NCI-H345 treated with DMSO at 0.1 percent for 48 hours (cell line): Measurements from ENCODE around the gene OR10A5.
"Not testable (repeated sequence)": the region's sequence is repeated elsewhere in the genome, so short reads cannot be mapped to it uniquely, and the experiment has no call there.

ENCODE experiments used
- DNase-seq: peaks from one replicate; lab custom pipeline; 2025; ENCODE audit not compliant: unreplicated experiment; lab: John Stamatoyannopoulos, UW

Gene OR10A5, protein sequence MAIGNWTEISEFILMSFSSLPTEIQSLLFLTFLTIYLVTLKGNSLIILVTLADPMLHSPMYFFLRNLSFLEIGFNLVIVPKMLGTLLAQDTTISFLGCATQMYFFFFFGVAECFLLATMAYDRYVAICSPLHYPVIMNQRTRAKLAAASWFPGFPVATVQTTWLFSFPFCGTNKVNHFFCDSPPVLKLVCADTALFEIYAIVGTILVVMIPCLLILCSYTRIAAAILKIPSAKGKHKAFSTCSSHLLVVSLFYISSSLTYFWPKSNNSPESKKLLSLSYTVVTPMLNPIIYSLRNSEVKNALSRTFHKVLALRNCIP

DNA sequence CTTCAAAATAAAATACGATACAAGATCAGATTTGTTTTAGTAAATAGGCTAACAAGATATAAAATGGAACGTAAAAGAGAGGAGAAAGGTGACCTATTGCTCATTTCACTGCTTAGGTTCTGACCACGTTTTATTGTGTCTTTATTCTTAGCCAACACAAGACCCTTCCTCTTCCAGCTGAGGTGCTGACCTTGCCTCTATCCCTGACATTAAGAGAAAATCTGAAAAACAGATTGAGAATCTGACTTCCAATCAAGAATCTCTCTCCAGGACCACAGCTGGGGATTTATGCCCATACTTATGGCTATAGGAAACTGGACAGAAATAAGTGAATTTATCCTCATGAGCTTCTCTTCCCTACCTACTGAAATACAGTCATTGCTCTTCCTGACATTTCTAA is at the start of gene OR10A5:
Gene OR10A5, plus strand, starts transcription at position 301 of the 400 bp plus-strand sequence. Its CDS starts 0 bp downstream, at position 301.
- DNase-seq, result no peak

DNA sequence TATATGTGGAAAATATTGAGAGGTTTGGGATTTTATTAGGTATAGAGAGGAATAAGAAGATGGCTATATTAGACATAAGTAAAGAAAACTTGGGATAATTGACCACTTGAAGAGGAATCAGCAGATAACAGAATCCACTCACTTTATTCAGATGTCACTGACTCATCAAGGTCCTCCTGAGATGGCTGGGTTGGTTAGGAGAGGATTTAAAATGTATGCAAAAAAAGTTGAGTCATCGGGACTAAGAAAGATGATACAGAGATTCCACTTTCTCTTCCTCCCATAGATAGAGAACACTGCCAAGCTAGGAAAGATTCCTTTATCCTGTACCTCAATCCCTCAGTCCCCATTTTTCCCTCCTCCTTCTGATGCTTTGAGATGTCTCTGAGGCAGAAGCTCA is 46.1 kb upstream of the OR10A5 start, which contains the start of gene OR6A2:
Gene OR6A2, minus strand, starts transcription at position 288 of the 400 bp plus-strand sequence. CDS start 3,981 bp downstream, outside the sequence.
- no peak for DNase-seq

DNA sequence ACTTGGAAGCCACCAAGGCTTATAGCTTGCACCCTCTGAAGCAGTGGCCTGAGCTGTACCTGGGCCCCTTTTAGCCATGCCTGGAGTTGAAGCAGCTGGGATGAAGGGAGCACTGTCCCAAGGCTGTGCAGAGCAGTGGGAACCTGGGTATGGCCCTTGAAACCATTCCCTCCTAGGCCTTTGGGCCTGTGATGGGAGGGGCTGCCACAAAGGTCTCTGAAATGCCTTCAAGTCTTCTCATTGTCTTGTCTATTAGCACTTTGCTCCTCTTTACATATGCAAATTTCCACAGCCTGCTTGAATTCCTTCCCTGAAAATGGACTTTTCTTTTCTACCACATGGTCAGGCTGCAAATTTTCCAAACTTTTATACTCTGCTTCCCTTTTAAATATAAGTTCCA is 44.4 kb upstream of the OR10A5 start:
- DNase-seq, result not testable (repeated sequence)

DNA sequence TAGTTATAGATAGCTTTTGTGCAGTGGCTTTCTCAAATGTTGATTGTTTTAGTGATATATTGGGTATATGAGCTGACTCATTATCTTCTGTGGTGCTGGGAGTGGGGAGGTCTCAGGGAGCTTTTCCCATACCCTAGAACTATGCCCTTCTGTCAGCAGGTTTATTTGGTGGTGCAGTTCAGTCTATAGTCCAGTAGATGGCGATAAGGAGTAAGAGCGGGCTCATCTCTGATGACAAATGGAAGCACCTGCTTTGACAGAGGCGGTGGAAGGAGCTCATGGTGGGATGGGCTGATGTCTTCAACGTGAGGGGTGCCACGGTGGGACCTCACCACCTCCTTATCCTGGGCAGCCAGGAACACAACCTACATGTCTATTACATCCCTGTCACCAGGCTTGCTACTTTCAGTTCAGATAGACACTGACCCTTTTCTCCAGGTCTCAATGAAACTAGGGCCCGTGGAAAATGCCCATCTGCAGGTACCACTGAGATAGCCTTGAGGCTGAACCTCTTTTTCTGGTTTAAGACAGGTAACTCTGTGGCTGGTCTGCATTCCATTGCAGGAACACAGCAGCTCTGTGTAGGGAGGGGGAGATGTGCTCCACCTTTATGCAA is 33.0 kb upstream of the OR10A5 start:
- peak; percentile 39 for DNase-seq

DNA sequence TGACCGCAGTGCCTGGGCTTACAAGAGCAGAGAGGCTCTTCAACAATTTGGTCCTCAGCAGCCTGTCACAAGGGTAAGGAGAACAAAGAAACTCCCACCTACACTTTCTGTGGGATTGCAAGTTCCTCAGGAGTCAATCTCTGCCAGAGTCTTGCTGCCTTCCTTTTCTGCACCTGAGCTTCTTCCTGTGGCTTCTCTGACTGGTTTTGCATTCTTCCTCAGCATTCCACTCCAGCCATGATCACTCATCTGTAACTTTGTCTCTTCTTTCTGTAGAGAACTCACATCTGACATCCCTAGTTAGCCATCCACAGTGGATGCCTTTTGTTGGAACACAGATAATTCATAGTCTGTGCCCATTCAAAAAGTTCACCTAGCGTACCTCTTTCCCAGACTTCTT is 31.8 kb upstream of the OR10A5 start:
- DNase-seq, result no peak

DNA sequence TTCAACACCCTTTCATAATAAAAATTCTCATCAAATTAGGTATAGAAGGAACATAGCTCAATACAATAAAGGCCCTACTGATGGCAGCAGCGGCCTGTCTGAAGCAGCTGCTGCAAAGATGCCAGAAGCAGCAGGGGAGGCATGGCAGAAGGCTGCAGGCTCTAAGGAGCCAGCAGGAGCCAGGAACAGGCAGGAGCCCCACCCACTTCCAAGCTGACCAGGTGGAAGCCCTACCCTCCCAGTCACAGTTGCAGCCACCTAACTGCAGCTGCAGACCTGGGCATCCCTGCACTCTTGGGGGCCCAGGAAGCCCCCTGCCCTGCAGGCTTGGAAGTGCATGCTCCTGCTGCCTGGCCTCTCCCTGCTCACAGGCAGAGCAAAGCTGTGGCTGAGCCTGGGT is 27.8 kb upstream of the OR10A5 start:
- DNase-seq, result no peak

DNA sequence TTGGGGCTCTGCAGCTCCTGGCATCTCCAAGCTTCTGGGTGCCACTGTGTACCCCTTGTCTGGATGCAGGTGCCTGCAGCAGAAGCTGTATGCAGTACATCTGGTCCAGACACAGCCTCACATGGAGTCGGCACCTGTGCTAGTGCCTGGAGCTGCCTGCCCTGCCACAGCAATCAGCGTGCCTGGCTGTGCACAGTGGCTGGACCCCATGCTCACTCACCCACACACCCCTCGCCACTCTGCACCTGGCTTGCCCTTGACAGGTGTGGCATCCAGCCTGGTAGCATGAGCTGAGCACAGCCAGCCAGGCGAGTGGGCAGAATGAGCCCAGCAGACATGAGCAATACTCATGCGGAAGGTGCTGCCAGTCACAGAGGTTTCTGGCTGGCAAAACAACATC is 26.5 kb upstream of the OR10A5 start:
- no peak for DNase-seq

DNA sequence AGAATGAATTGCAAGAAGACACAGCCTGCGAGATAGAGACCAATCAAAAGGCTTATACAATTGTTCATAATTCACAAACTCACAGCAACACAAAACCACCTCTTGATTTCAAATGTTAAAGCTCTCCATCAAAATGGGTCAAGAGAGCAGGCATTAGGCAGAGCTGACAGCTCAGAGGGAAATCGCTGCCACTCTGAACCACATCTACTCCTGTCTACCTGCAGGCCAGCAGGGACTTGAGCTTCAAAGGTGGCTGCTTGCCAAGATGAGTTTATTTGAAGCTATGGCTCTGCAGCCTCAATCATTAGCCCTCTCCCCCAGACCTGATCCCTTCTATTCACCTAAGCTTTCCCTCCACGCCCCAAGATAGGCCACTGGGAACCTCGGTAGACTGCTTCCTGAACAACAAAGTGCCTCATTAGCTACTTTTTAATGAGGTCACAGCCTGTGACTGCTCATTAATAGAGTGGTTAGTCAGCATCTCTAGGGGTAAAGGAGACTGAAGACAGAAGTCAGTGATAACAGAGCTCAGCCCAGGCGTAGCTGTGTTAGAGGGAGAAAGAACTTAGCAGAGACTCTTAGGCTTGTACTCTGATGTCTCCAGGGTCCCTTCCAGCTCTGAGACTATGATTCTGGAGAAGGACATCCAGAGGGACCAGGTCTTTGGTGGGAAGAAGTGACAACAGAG is 21.2 kb upstream of the OR10A5 start:
- no peak for DNase-seq

DNA sequence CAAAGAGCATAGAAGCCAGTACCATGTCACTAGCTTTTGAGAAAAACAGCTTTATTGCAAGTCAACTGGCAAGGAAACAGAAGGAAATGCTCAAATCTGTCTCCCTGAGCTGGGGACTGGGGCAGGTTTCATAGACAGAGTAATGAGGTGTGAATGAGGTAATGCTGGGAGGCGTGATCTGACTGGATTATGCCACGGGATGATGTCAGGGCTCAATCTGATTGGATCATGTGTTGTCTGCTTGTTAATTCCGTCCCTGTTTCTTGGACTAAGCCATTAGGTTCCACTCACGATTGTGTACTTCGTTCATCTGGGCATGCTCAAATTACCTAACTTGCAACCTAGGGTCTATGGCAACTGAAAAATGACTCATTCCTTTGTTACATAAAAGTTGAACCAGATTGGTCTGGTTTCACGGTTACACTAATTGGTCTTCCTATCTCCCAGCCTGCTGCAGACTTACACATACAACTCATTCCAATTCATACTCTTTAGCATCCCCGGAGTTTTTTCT is 20.2 kb upstream of the OR10A5 start:
- DNase-seq, result no peak

DNA sequence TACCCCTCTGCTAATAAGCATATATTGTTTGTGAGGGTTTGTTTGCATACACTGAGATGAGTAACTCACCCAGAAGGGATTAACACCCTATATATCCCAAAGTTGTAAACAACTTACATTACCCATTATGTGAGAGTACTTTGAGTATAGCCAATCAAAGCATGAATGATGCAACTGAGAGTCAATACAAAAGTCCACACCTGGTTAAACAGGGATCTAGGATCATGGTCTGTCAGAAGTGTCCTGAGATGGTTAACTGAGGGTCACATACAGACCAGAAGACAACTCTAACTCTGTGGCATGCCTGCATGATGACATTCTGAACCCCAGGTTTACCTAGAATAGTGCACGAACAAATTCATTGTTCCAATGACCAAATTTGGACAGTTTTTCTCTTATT is 17.4 kb upstream of the OR10A5 start:
- no peak for DNase-seq

DNA sequence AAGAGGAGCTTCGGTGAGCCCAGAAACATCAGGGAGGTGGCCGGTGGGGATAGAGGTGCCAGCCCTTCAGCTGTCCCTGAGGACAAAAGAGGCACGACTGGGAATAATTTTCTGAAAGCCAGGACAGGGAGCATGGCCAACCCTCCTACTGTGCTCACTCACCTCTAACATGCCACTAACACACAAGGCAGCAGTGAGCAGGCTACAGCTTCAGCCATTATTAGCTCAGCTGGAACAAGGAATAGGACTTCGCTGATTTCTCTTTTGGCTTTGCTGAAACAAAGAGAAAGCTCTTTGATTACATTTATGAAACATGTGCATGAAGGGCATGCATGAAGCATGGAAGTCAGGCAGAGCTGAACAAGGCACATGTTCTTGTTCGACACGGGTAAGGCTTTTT is 12.1 kb upstream of the OR10A5 start:
- no peak for DNase-seq

DNA sequence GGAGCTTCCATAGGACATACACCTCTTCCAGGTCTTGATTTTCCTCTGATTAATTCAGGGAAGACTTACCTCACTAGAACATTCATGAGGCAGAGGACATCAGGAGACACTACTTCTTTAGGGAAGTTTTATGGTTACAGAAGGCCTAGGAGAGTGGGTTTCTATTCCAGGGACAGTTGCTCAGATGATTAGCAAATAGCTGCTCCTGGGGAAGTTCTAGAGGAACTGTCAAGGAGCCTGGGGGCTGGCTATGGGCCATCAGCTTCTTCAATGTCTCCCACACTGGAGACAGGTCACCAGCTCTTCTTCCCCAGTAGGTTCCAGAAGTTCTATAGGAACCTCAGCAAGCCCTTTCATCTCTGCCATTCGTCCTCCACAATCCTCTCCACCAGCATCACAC is 11.5 kb upstream of the OR10A5 start:
- no peak for DNase-seq

DNA sequence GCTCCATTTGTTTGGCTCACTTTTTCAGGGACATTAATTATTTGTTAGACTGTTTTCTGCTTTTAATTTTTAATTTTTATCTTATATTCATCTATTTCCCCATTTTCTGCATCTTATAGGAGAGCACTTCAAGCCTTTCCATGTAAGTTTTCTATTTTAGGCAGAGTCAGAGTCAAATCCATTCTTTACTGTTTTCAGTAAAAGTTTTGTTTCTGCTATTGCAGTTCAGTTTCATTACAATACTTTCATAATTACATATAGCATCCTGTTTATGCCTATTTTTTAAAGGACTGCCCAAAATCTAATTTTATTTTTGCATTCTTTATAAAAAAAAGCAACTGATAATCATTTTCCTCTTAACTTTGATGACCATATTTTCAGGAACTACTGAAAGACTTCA is 3.8 kb upstream of the OR10A5 start:
- DNase-seq, result no peak

DNA sequence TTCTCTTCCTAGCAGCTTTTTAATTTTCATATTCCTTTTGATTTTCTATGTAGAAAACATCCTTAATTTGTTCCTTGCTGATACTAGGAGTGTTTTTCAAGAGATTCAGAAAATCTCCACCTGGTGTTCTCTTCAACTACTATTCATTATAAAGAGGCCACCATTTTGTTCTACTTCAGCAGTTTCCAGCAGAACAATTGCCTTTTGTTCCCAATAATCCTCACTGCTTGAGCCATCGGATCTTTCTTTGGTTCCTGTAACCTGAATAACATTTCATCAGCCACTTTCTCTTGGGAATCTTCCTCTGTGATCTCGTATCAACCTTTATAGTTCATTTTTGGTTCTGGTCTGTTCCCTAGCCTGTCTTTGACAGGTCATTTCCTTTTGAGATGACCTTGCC is 1.8 kb upstream of the OR10A5 start:
- DNase-seq, result no peak

DNA sequence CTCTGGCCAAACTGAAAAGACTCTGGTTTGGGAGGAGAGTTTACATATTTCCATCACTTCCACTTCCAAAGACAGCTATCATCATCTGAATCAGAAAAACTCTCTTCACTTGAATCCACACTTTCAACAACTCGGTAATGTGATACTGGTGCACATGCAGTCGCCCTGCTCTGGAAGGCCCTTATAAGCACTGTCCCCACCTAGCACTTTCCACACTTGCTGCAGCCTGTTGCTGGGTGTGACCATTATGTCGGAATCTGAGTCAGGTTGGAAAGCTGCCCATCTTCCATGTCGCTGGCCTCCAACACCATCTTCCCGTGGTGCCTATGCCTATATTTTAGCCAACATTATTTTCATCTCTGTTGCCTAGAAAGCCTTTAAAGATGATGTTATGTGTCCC is 1.1 kb upstream of the OR10A5 start:
- no peak for DNase-seq

DNA sequence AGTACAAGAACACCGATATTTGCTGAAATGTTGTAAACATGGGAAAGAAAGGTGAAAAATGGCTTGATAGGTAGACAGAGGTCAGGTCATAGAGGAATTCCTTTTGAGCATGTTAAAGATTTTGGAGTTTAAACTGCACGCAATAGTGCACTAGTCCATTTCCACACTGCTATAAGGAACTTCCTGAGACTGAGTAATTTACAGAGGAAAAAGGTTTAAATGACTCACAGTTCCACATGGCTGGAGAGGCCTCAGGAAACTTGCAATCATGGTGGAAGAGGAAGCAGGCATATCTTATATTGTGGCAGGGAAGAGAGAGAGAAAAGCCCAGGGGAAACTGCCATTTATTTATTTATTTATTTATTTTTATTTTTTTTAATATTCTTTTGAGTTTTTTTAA is 5.0 kb downstream of the OR10A5 start:
- no peak for DNase-seq

DNA sequence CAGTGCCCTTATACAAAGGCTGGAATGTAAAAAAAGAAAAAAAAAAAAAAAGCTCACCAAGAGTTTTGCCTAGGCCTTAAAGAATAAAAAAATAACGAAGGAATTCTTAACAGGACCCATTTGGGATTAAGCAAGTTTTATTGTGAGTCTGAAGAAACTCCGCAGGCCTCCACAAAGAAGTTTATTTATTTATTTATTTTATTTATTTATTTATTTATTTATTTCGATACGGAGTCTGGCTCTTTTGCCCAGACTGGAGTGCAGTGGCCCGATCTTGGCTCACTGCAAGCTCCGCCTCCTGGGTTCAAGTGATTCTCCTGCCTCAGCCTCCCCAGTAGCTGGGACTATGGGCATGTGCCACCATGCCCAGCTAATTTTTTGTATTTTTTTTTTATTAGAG is 9.3 kb downstream of the OR10A5 start:
- DNase-seq, result not testable (repeated sequence)

DNA sequence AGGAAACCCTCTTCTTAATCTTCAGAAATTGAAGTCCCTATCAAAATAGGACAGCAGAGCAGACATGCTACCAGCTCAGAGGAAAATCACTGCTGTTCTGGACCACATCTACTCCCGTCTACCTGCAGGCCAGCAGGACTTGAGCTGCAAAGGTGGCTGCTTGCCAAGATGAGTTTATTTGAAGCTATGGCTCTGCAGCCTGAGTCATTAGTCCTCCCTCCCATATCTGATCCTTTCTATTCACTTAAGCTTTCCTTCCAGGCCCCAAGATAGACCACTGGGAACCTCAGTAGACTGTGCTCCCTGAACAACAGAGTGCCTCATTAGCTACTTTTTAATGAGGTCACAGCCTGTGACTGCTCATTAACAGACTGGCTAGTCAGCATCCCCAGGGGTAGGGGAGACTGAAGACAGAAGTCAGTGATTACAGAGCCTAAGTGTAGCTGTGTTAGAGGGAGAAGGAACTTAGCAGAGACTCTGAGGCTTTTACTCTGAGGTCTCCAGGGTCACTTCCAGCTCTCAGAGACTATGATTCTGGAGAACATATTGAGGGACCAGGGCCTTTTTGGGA is 10.6 kb downstream of the OR10A5 start:
- DNase-seq, result no peak

DNA sequence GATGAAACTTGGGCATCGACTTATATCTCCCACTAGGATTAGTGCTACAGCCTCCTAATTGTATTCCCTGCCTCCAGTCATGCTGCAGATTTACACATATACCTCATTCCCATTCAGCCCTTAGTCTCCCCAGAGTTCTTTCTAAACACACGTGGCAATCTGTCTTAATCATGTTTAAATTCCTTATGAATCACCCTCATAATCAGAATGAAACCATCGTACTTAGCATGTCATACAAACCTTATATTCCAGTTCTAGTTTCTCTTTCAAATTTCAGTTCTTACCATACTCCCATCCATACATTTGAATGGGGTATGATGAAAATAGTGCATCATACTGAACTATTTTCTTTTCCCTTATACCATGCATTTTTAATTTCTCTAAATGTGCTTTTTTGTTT is 11.4 kb downstream of the OR10A5 start:
- no peak for DNase-seq

DNA sequence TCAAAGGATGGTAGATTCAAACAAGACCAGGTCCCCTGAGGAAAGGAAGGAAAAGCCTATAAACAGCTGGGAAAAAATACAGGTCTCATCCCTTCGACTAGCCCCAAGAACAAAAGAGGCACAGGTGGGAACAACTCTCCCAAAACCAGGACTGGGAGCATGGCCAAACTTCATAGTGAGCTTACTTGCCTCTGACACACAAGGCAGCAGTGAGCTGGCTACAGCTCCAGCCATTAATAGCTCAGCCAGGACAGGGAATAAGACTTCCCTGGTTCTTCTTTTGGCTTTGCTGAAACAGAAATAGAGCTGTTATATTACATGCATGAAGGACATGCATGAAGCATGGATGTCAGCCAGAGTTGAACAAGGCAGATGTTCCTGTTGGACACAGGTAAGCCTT is 17.5 kb downstream of the OR10A5 start, which contains the start of gene OR10A2:
Gene OR10A2, plus strand, starts transcription at position 97 of the 400 bp plus-strand sequence. CDS start 6,698 bp downstream, outside the sequence.
- DNase-seq, result no peak

DNA sequence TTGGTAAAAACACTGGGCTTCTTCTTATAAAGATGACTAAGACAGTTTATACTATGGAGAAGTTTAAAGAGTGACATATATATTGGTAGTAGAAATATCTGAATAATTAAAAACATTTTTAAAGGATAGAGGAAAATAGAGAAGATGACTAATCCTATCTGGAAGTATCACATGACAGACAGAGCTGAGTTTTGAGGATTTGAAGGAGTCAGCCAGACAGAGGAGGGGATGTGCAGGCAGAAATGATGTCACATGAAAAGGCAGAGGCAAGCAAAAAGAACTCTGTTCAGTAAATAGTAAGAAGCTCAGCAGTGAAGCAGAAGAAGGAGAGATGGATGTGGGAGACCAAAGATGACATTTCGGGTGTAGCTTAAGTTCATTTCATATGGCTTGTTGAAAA is 19.0 kb downstream of the OR10A5 start:
- no peak for DNase-seq
